Thymus (tissue), 11 donors: Measurements from ENCODE around the gene MGST2. TPM values are rescaled to one million over a fixed set of nuclear protein-coding genes. Genes with fewer than 3 reads are reported as not detected.

Experiments
- DNase-seq, 9 donors: peaks; one replicate each; pipeline ENCODE4 v3.0.0-alpha.2; 2013; ENCODE audit warnings: low spot score in 9 of 9, low read depth in 6 of 9, missing footprints in 1 of 9
- H3K27ac ChIP-seq, 2 donors: one replicate each; pipeline ENCODE4 v1.5.1; 2013; ENCODE audit warnings: control low read depth in 1 of 2, low read depth in 1 of 2, low read length in 1 of 2, mild to moderate bottlenecking in 1 of 2, moderate library complexity in 1 of 2
- H3K27me3 ChIP-seq, 2 donors: one replicate each; pipeline ENCODE4 v1.5.1; 2013; ENCODE audit warnings: low read length in 1 of 2; ENCODE audit not compliant: control insufficient read depth in 2 of 2, insufficient read depth in 1 of 2
- H3K36me3 ChIP-seq, 2 donors: one replicate each; pipeline ENCODE4 v1.5.1; 2013; ENCODE audit warnings: low read length in 1 of 2, mild to moderate bottlenecking in 1 of 2, moderate library complexity in 1 of 2; ENCODE audit not compliant: control insufficient read depth in 2 of 2, insufficient read depth in 2 of 2
- H3K4me1 ChIP-seq, 2 donors: one replicate each; pipeline ENCODE4 v1.5.1; 2013; ENCODE audit warnings: low read length in 2 of 2; ENCODE audit not compliant: control insufficient read depth in 2 of 2, insufficient read depth in 2 of 2
- H3K4me3 ChIP-seq, 2 donors: one replicate each; pipeline ENCODE4 v1.5.1; 2013; ENCODE audit warnings: low read length in 2 of 2, control low read depth in 1 of 2, mild to moderate bottlenecking in 1 of 2
- H3K9me3 ChIP-seq, 2 donors: one replicate each; pipeline ENCODE4 v1.5.1; 2013; ENCODE audit warnings: low read length in 1 of 2, mild to moderate bottlenecking in 1 of 2; ENCODE audit not compliant: control insufficient read depth in 2 of 2, insufficient read depth in 1 of 2
- WGBS: extraction: QIAGEN DNeasy Blood & Tissue Kit; methylation state at CpG from one replicate; pipeline ENCODE4 v1.1.7; 2013; 5-methylcytosine and 5-hydroxymethylcytosine counted together
- polyA plus RNA-seq: library from polyadenylated mRNA; stranded (reverse); fragments of 200-250 nt; gene quantifications from one replicate; pipeline ENCODE4 v1.2.3, GENCODE V29; 2013
- total RNA-seq: library from RNA; stranded (reverse); fragments of 120-200 nt; gene quantifications from one replicate; pipeline ENCODE4 v1.2.4, GENCODE V29; 2013
- donor health status: healthy.

MGST2 gene
- total and polyA plus RNA-seq, 2 donors, result 38.4 to 88.2 TPM

- no peaks in the 10 kb centered on the region for H3K9me3 ChIP-seq
- no peak for DNase-seq
- no peak overlapping the region for H3K27ac ChIP-seq
- no peaks in the 10 kb centered on the region for H3K27me3 ChIP-seq
- H3K4me3 ChIP-seq, result no peak overlapping the region
- WGBS, result 91% methylated on average over 6 of the region's 6 CpGs
- H3K4me1 ChIP-seq, result no peaks in the 10 kb centered on the region
- H3K36me3 ChIP-seq, result peaks cover 17 to 33% of the 10 kb centered on the region in 2 donors
Measured at GRCh38 chr4:139720806-139721205, 55.2 kb downstream of the MGST2 start.

- Histone ChIP-seq H3K9me3 (no peaks in the 10 kb centered on the region), H3K4me1 (no peaks in the 10 kb centered on the region), H3K27me3 (no peaks in the 10 kb centered on the region), H3K36me3 (peaks cover 17 to 36% of the 10 kb centered on the region in 2 donors), H3K27ac (no peak overlapping the region), H3K4me3 (no peak overlapping the region)
- DNase-seq, result no peak
- 85% methylated on average over 4 of the region's 4 CpGs for WGBS
Measured at GRCh38 chr4:139721789-139722188, 56.2 kb downstream of the MGST2 start.

GRCh38 chr4:139725236-139725635 lies 59.6 kb downstream of the MGST2 start:
- Histone ChIP-seq H3K36me3 (peaks cover 0 to 16% of the 10 kb centered on the region in 2 donors), H3K9me3 (no peaks in the 10 kb centered on the region), H3K27me3 (no peaks in the 10 kb centered on the region), H3K4me3 (no peak overlapping the region), H3K27ac (no peak overlapping the region), H3K4me1 (no peaks in the 10 kb centered on the region)
- WGBS, result 96% methylated on average over 2 of the region's 2 CpGs
- DNase-seq, result no peak

- Histone ChIP-seq H3K27ac (no peak overlapping the region), H3K4me1 (no peaks in the 10 kb centered on the region), H3K27me3 (no peaks in the 10 kb centered on the region), H3K36me3 (peaks cover 0 to 20% of the 10 kb centered on the region in 2 donors), H3K4me3 (no peak overlapping the region), H3K9me3 (no peaks in the 10 kb centered on the region)
- WGBS, result 95% methylated on average over 3 of the region's 3 CpGs
- no peak for DNase-seq
Measured at GRCh38 chr4:139726615-139727014, 61.0 kb downstream of the MGST2 start.

- H3K27ac ChIP-seq, result no peak overlapping the region
- H3K36me3 ChIP-seq, result peaks cover 0 to 20% of the 10 kb centered on the region in 2 donors
- WGBS, result 97% methylated on average over 4 of the region's 4 CpGs
- no peaks in the 10 kb centered on the region for H3K27me3 ChIP-seq
- no peaks in the 10 kb centered on the region for H3K9me3 ChIP-seq
- H3K4me1 ChIP-seq, result peaks cover 0 to under 1% of the 10 kb centered on the region in 2 donors
- no peak for DNase-seq
- H3K4me3 ChIP-seq, result no peak overlapping the region
Measured at GRCh38 chr4:139728146-139728545, 62.5 kb downstream of the MGST2 start.

- WGBS, result 96% methylated on average over 3 of the region's 3 CpGs
- no peaks in the 10 kb centered on the region for H3K27me3 ChIP-seq
- no peak overlapping the region for H3K27ac ChIP-seq
- H3K9me3 ChIP-seq, result no peaks in the 10 kb centered on the region
- no peak for DNase-seq
- no peak overlapping the region for H3K4me3 ChIP-seq
- peaks cover 0 to 5% of the 10 kb centered on the region in 2 donors for H3K4me1 ChIP-seq
- peaks cover 0 to 20% of the 10 kb centered on the region in 2 donors for H3K36me3 ChIP-seq
Measured at GRCh38 chr4:139728840-139729239, 63.2 kb downstream of the MGST2 start.

- Histone ChIP-seq H3K27ac (peak overlapping the region; percentile 5 to 47), H3K4me3 (no peak overlapping the region), H3K36me3 (peaks cover 0 to 5% of the 10 kb centered on the region in 2 donors), H3K27me3 (peaks cover 5 to 17% of the 10 kb centered on the region in 2 donors), H3K4me1 (peaks cover 11 to 25% of the 10 kb centered on the region in 2 donors), H3K9me3 (no peaks in the 10 kb centered on the region)
- WGBS, result 96% methylated on average over 4 of the region's 4 CpGs
- DNase-seq, result no peak
Measured at GRCh38 chr4:139732991-139733570, 67.5 kb downstream of the MGST2 start.

- Histone ChIP-seq H3K9me3 (no peaks in the 10 kb centered on the region), H3K36me3 (peaks cover 0 to 5% of the 10 kb centered on the region in 2 donors), H3K4me1 (peaks cover 11 to 25% of the 10 kb centered on the region in 2 donors), H3K4me3 (peak overlapping the region; percentile 9 to 56), H3K27ac (peak overlapping the region; percentile 38 to 69), H3K27me3 (peaks cover 5 to 17% of the 10 kb centered on the region in 2 donors)
- DNase-seq, result peak in 2 of 9 donors; percentile 10 to 20
- WGBS, result 22% methylated on average over 14 of the region's 14 CpGs
Measured at GRCh38 chr4:139734201-139734874, 68.7 kb downstream of the MGST2 start.

- H3K4me3 ChIP-seq, result peak overlapping the region; percentile 47 to 56
- peak in 8 of 9 donors; percentile 34 to 88 (median 67) for DNase-seq
- no peaks in the 10 kb centered on the region for H3K9me3 ChIP-seq
- WGBS, result under 1% methylated on average over 42 of the region's 42 CpGs
- peaks cover 0 to 5% of the 10 kb centered on the region in 2 donors for H3K36me3 ChIP-seq
- peaks cover 5 to 17% of the 10 kb centered on the region in 2 donors for H3K27me3 ChIP-seq
- H3K4me1 ChIP-seq, result peaks cover 11 to 27% of the 10 kb centered on the region in 2 donors
- peak overlapping the region; percentile 36 to 69 for H3K27ac ChIP-seq
Measured at GRCh38 chr4:139734875-139735380, 69.3 kb downstream of the MGST2 start.
